Parathyroid adenoma (tissue), 2 donors: ENCODE measurements around the gene TMEM196.

Experiments
- H2AFZ ChIP-seq: fragments of 300-600 bp; sonication (generic); one replicate; pipeline ENCODE4 v1.7.0; 2017; ENCODE audit warnings: antibody characterized with exemption, mild to moderate bottlenecking
- H3K27ac ChIP-seq: fragments of 300-600 bp; sonication (generic); one replicate; pipeline ENCODE4 v1.7.0; 2017
- H3K27me3 ChIP-seq: fragments of 300-600 bp; sonication (generic); one replicate; pipeline ENCODE4 v1.7.0; 2017; ENCODE audit warnings: low read length; ENCODE audit not compliant: control insufficient read depth, insufficient read depth
- H3K36me3 ChIP-seq: fragments of 300-600 bp; sonication (generic); one replicate; pipeline ENCODE4 v1.7.0; 2017; ENCODE audit warnings: low read length; ENCODE audit not compliant: control insufficient read depth, insufficient read depth
- H3K4me1 ChIP-seq: fragments of 300-600 bp; sonication (generic); one replicate; pipeline ENCODE4 v1.7.0; 2017; ENCODE audit warnings: control low read depth
- H3K4me2 ChIP-seq: fragments of 300-600 bp; sonication (generic); one replicate; pipeline ENCODE4 v1.7.0; 2017; ENCODE audit warnings: low read length
- H3K4me3 ChIP-seq: fragments of 300-600 bp; sonication (generic); one replicate; pipeline ENCODE4 v1.7.0; 2017; ENCODE audit warnings: low read depth, low read length
- H3K79me2 ChIP-seq: fragments of 300-600 bp; sonication (generic); one replicate; pipeline ENCODE4 v1.7.0; 2017; ENCODE audit warnings: control low read depth
- H3K9ac ChIP-seq: fragments of 300-600 bp; sonication (generic); one replicate; pipeline ENCODE4 v1.7.0; 2017; ENCODE audit warnings: mild to moderate bottlenecking
- H3K9me3 ChIP-seq: fragments of 300-600 bp; sonication (generic); one replicate; pipeline ENCODE4 v1.7.0; 2017; ENCODE audit warnings: low read length; ENCODE audit not compliant: control insufficient read depth
- TF ChIP-seq, protein P1 (sequence below): fragments of 300-600 bp; sonication (generic); IDR thresholded peaks from one replicate; pipeline ENCODE4 v1.7.0; 2017; ENCODE audit warnings: antibody characterized with exemption, mild to moderate bottlenecking
- donor health status: primary hyperparathyroidism.

Gene TMEM196

DNA sequence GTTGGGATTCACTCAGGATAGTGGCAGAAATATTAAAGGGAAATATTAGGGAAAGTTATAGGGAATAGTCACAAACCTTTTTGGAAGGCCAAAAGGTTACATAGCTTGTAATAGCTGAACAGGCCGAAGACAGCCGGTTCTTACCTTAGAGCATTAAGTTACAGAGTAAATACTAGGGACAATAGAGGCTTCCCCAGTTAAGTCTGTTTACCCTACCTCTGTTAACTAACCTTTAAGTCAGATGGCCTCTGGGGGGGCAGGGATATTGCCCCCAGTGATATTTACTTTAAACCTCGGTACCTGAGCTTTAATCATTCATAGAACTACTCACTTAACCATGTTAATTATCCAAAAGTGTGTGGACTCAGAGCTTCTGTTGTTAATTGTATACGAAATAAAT is 71.9 kb downstream of the TMEM196 start:
- H3K27me3 ChIP-seq = no peaks in the 10 kb centered on the region
- H3K79me2 ChIP-seq = no peaks in the 10 kb centered on the region
- no peak overlapping the region for H3K4me2 ChIP-seq
- no peaks in the 10 kb centered on the region for H3K9me3 ChIP-seq
- no peak overlapping the region for H3K4me3 ChIP-seq
- H3K9ac ChIP-seq = no peak overlapping the region
- H3K4me1 ChIP-seq = no peaks in the 10 kb centered on the region
- H3K36me3 ChIP-seq = no peaks in the 10 kb centered on the region
- TF ChIP-seq, protein P1, sequence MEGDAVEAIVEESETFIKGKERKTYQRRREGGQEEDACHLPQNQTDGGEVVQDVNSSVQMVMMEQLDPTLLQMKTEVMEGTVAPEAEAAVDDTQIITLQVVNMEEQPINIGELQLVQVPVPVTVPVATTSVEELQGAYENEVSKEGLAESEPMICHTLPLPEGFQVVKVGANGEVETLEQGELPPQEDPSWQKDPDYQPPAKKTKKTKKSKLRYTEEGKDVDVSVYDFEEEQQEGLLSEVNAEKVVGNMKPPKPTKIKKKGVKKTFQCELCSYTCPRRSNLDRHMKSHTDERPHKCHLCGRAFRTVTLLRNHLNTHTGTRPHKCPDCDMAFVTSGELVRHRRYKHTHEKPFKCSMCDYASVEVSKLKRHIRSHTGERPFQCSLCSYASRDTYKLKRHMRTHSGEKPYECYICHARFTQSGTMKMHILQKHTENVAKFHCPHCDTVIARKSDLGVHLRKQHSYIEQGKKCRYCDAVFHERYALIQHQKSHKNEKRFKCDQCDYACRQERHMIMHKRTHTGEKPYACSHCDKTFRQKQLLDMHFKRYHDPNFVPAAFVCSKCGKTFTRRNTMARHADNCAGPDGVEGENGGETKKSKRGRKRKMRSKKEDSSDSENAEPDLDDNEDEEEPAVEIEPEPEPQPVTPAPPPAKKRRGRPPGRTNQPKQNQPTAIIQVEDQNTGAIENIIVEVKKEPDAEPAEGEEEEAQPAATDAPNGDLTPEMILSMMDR = no peak
- no peak overlapping the region for H3K27ac ChIP-seq
- no peak overlapping the region for H2AFZ ChIP-seq

DNA sequence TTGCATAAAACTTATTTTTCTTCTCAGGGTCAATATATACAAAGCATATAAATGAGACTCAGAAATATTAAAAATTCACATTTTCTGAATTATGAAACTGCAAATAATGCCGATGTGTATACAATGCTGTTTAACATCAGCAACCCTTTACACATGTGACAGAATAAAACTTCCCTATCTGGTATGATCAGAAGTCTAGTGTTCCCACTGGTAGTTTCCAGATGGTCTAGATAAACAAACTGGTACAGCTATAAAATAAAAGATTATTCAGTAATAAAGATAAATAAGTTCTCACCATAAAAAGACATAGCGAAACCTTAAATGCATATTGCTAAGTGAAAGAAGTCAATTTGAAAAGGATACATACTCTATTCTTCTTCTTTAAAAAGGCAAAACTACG is 72.5 kb downstream of the TMEM196 start:
- no peaks in the 10 kb centered on the region for H3K36me3 ChIP-seq
- TF ChIP-seq, protein P1 = no peak

DNA sequence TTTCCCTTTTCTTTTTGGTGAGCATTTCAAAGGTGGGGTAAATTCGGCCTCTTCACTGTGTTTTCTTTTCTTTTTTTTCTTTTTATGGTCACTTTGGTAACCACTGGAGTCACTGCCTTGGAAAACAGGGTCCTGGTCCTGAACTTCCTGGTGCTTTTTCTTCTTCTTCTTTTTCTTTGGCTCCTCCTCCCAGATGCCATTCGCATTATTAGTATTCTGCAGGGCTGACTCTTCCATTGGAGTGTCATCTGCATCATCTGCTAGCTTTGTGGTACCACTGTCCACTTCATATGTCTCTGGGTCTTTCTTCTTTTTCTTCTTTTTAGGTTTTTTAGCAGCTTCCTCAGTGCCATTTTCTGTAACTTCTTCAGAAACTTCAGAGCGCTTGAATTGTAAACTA is 75.1 kb downstream of the TMEM196 start:
- Histone ChIP-seq H3K79me2 (no peaks in the 10 kb centered on the region), H3K36me3 (no peaks in the 10 kb centered on the region), H2AFZ (no peak overlapping the region), H3K4me1 (no peaks in the 10 kb centered on the region), H3K9ac (no peak overlapping the region), H3K4me3 (no peak overlapping the region), H3K27me3 (no peaks in the 10 kb centered on the region), H3K27ac (no peak overlapping the region), H3K9me3 (no peaks in the 10 kb centered on the region), H3K4me2 (no peak overlapping the region)
- TF ChIP-seq, protein P1 = no peak

More for the DNA sequence above, 72.5 kb downstream of the TMEM196 start:
- no peaks in the 10 kb centered on the region for H3K9me3 ChIP-seq
- no peak overlapping the region for H3K4me3 ChIP-seq
- no peaks in the 10 kb centered on the region for H3K79me2 ChIP-seq
- no peaks in the 10 kb centered on the region for H3K27me3 ChIP-seq
- H2AFZ ChIP-seq = no peak overlapping the region
- no peak overlapping the region for H3K9ac ChIP-seq
- H3K27ac ChIP-seq = no peak overlapping the region
- no peaks in the 10 kb centered on the region for H3K4me1 ChIP-seq
- H3K4me2 ChIP-seq = no peak overlapping the region

DNA sequence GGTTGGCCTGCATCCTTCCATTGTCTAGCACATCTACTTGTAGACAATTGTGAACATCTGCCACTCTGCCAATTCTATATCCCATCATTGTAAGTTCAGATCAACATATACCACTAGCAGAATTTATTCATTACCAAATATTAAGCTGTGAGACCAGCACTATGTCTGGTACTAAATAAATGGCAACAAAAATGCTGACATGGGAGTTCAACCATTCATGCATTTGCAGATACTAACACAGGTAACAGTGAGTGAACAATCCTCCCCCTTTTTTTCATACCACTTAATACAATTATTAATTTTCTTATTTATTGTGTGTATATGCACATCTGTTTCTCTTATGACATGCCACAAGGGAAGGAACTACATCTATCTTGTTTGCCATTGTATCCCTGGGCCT is 76.5 kb downstream of the TMEM196 start:
- Histone ChIP-seq H3K36me3 (no peaks in the 10 kb centered on the region), H3K27ac (no peak overlapping the region), H2AFZ (no peak overlapping the region), H3K9ac (no peak overlapping the region), H3K4me2 (no peak overlapping the region), H3K27me3 (no peaks in the 10 kb centered on the region), H3K4me3 (no peak overlapping the region), H3K9me3 (no peaks in the 10 kb centered on the region), H3K4me1 (no peaks in the 10 kb centered on the region), H3K79me2 (no peaks in the 10 kb centered on the region)
- TF ChIP-seq, protein P1 = no peak

DNA sequence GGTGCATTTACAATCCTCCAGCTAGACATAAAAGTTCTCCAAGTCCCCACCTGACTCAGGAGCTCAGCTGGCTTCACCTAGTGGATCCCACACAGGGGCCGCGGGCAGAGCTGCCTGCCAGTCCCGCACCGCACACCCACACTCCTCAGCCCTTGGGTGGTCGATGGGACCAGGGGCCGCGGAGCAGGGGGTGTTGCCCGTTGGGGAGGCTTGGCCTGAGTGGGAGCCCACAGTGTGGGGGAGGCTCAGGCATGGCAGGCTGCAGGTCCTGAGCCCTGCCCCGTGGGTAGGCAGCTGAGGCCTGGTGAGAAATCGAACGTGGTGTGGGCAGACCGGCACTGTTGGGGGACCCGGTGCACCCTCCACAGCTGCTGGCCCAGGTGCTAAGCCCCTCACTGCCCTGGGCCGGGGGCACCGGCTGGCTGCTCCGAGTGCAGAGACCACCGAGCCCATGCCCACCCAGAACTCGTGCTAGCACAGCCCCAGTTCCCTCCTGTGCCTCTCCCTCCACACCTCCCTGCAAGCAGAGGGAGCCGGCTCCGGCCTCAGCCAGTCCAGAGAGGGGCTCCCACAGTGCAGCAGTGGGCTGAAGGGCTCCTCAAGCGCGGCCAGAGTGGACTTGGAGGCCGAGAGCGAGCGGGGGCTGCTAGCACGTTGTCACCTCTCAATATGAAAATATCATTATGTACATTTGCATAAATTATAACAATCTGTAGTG is 81.1 kb downstream of the TMEM196 start:
- no peak overlapping the region for H2AFZ ChIP-seq

More for the DNA sequence above, 81.1 kb downstream of the TMEM196 start:
- Histone ChIP-seq H3K79me2 (no peaks in the 10 kb centered on the region), H3K27me3 (no peaks in the 10 kb centered on the region), H3K4me1 (no peaks in the 10 kb centered on the region), H3K36me3 (no peaks in the 10 kb centered on the region), H3K4me3 (no peak overlapping the region), H3K27ac (no peak overlapping the region), H3K9ac (no peak overlapping the region), H3K9me3 (no peaks in the 10 kb centered on the region), H3K4me2 (no peak overlapping the region)
- TF ChIP-seq, protein P1 = no peak
